Adrenal gland (tissue), 12 donors: ENCODE data around the gene IDH1. TPM values are rescaled to one million over a fixed set of nuclear protein-coding genes. Genes with fewer than 3 reads are reported as not detected.

Source experiments
- DNase-seq, 7 donors: peaks; one replicate each; pipeline ENCODE4 v3.0.0-alpha.2; 2019 to 2020
- H3K27ac ChIP-seq, 5 donors: fragments of 200-600 bp; sonication (generic) in 4 of 5; 1 replicate in 3 of 5; 2 replicates in 2 of 5; pipeline versions ENCODE4 v1.5.1 to v1.8.0; 2016 to 2020; ENCODE audit warnings: mild to moderate bottlenecking in 1 of 5
- H3K27me3 ChIP-seq: fragments of 200-600 bp; 2 replicates; pipeline ENCODE4 v1.8.0; 2021
- H3K36me3 ChIP-seq, 2 donors: fragments of 200-600 bp; replicated peaks in 1 of 2; 1 replicate in 1 of 2; 2 replicates in 1 of 2; pipeline versions ENCODE4 v1.5.1 to v1.8.0; 2018 to 2022
- H3K4me1 ChIP-seq, 2 donors: fragments of 200-600 bp; replicated peaks in 1 of 2; 1 replicate in 1 of 2; 2 replicates in 1 of 2; pipeline versions ENCODE4 v1.5.1 to v1.8.0; 2018 to 2021
- H3K4me3 ChIP-seq, 4 donors: fragments of 200-600 bp; sonication (generic) in 3 of 4; one replicate each; pipeline ENCODE4 v1.5.1; 2016 to 2018
- H3K9me3 ChIP-seq, 3 donors: fragments of 200-600 bp; sonication (generic) in 1 of 3; replicated peaks in 1 of 3; 1 replicate in 2 of 3; 2 replicates in 1 of 3; pipeline versions ENCODE4 v1.5.1 to v1.8.0; 2016 to 2021
- POLR2A ChIP-seq, 2 donors: fragments of 450-650 bp; IDR thresholded peaks; one replicate each; pipeline ENCODE4 v1.6.1; 2017; ENCODE audit warnings: antibody characterized with exemption in 2 of 2, mild to moderate bottlenecking in 2 of 2, moderate library complexity in 1 of 2
- WGBS, 4 donors: extraction: QIAGEN DNeasy Blood & Tissue Kit in 2 of 4; methylation state at CpG; one replicate each; pipeline versions ENCODE4 v1.1.5 to v1.1.7; 2013 to 2017; 5-methylcytosine and 5-hydroxymethylcytosine counted together
- intact Hi-C, 2 donors: fragments of 100-400 bp; cut with DNase I; formaldehyde crosslinking; loops; one replicate each; pipeline versions ENCODE4 v1.14.1 to v1.15.0; 2022 to 2023
- polyA plus RNA-seq, 3 donors: library from polyadenylated mRNA; stranded (reverse); fragments of 200-250 nt in 2 of 3; fragments of 350-450 nt in 1 of 3; fragmentation: Illumina TruSeq in 1 of 3; extraction: RNeasy Lipid Tissue Mini Kit (QIAGEN cat#74804) in 1 of 3; gene quantifications; one replicate each; pipeline ENCODE4 v1.2.3, GENCODE V29; 2013 to 2014
- total RNA-seq, 9 donors: library from RNA; depleted of rRNA in 4 of 9; stranded (reverse); fragments of >200 nt in 4 of 9; fragments of 120-200 nt in 1 of 9; fragmentation: NEBNext Ultra II Directional in 1 of 9; extraction: Animal tissue kit (Norgen Biotek cat#: 25700) in 1 of 9; gene quantifications; one replicate each; pipeline versions ENCODE4 v1.1.0 to v1.2.4, GENCODE V29; 2013 to 2023
- TF ChIP-seq, protein P1 (sequence below), 6 experiments: fragments of 450-650 bp in 4 of 6; fragments of 200-600 bp in 2 of 6; sonication (generic) in 1 of 6; IDR thresholded peaks; 1 replicate in 5 of 6; 2 replicates in 1 of 6; pipeline versions ENCODE4 v1.5.1 to v1.8.0; 2016 to 2021; ENCODE audit warnings: antibody characterized with exemption in 6 of 6, mild to moderate bottlenecking in 2 of 6, moderate library complexity in 1 of 6
- donor health status: healthy with polysubstance abuse.
- donor health status: Bipolar disorder and iron deficiency.
- donor health status: DM: yes; HTN: yes; CAD: no.
- donor health status: DM: no; HTN: no; CAD: no.
- donor health status: DM: no; HTN: no; CAD: no.
- donor health status: DM: yes; HTN: yes; CAD: no.

IDH1 gene
- total and polyA plus RNA-seq, 12 donors, result 82.8 to 937 (median 488) TPM

DNA sequence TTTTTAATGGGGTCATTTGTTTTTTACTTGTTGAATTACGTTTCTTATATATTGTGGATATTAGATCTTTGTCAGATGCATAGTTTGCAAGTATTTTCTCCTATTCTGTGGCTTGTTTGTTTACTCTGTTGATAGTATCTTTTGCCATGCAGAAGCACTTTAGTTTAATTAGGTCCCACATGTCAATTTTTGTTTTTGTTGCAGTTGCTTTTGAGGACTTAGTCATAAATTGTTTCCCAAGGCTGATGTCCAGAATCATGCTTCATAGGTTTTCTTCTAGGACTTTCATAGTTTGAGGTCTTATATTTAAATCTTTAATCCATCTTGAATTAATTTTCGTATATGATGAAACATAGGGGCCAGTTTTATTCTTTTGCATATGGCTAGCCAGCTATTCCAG is 24.4 kb upstream of the IDH1 start:
- TF ChIP-seq, protein P1, sequence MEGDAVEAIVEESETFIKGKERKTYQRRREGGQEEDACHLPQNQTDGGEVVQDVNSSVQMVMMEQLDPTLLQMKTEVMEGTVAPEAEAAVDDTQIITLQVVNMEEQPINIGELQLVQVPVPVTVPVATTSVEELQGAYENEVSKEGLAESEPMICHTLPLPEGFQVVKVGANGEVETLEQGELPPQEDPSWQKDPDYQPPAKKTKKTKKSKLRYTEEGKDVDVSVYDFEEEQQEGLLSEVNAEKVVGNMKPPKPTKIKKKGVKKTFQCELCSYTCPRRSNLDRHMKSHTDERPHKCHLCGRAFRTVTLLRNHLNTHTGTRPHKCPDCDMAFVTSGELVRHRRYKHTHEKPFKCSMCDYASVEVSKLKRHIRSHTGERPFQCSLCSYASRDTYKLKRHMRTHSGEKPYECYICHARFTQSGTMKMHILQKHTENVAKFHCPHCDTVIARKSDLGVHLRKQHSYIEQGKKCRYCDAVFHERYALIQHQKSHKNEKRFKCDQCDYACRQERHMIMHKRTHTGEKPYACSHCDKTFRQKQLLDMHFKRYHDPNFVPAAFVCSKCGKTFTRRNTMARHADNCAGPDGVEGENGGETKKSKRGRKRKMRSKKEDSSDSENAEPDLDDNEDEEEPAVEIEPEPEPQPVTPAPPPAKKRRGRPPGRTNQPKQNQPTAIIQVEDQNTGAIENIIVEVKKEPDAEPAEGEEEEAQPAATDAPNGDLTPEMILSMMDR (IDR thresholded peaks at IDR 0.05), result no peak
- TF ChIP-seq POLR2A (IDR thresholded peaks at IDR 0.05), result no peak
- intact Hi-C loops, result no loop called here
- Histone ChIP-seq H3K4me3 (no peak overlapping the region), H3K27ac (no peak overlapping the region), H3K4me1 (peaks cover 0 to 14% of the 10 kb centered on the region in 2 donors), H3K36me3 (peaks cover 0 to 41% of the 10 kb centered on the region in 2 donors), H3K27me3 (no peaks in the 10 kb centered on the region), H3K9me3 (no peaks in the 10 kb centered on the region)
- no peak for DNase-seq
- WGBS, 4 donors, result 93 to 98% (median 96%) methylated on average over 2 of the region's 2 CpGs

DNA sequence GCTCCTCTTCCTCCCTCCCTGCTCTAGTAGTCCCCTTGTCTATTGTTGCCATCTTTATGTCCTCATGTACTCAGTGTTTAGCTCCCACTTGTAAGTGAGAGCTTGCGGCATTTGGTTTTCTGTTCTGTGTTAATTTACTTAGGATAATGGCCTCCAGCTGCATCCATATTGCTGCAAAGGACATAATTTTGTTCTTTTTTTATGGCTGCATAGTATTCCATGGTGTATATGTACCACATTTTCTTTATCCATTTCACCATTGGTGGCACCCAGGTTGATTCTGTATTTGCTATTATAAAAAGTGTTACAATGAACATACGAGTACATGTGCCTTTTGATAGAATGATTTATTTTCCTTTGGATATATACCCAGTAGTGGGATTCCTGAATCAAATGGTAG is 23.7 kb upstream of the IDH1 start:
- peaks cover 0 to 48% of the 10 kb centered on the region in 2 donors for H3K36me3 ChIP-seq
- no peak for TF ChIP-seq POLR2A (IDR thresholded peaks at IDR 0.05)
- TF ChIP-seq, protein P1 (IDR thresholded peaks at IDR 0.05), result no peak

DNA sequence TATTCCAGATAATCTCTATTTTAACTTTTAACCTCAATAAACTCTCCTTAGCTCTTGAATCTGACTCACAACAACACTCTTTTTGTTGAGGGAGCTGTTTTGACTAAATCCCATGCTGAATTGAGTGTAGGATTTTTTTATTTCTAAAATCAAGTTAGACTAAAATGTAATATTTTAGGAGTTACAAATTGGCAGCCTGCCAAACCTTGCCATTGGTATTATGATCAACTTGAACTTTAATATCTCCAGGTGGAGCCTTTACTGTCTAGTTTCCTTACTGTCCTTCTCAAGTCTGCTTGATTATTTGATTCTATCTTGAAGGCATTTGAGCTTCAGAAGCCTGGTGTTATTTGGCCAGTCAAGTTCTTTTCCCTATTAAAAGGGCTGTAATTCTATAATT is 19.9 kb upstream of the IDH1 start:
- intact Hi-C loops, result no loop called here
- H3K4me1 ChIP-seq, result no peaks in the 10 kb centered on the region
- no peak for DNase-seq
- H3K27me3 ChIP-seq, result no peaks in the 10 kb centered on the region
- peaks cover 0 to 53% of the 10 kb centered on the region in 2 donors for H3K36me3 ChIP-seq
- TF ChIP-seq POLR2A (IDR thresholded peaks at IDR 0.05), result no peak
- TF ChIP-seq, protein P1 (IDR thresholded peaks at IDR 0.05), result no peak
- H3K9me3 ChIP-seq, result no peaks in the 10 kb centered on the region
- H3K4me3 ChIP-seq, result no peak overlapping the region
- H3K27ac ChIP-seq, result no peak overlapping the region

More for the DNA sequence above, 23.7 kb upstream of the IDH1 start:
- 96 to 100% (median 98%) methylated on average over 2 of the region's 2 CpGs for WGBS, 4 donors
- intact Hi-C loops, result no loop called here
- Histone ChIP-seq H3K4me3 (no peak overlapping the region), H3K27ac (no peak overlapping the region), H3K9me3 (no peaks in the 10 kb centered on the region), H3K27me3 (no peaks in the 10 kb centered on the region), H3K4me1 (peaks cover 0 to 14% of the 10 kb centered on the region in 2 donors)
- no peak for DNase-seq

DNA sequence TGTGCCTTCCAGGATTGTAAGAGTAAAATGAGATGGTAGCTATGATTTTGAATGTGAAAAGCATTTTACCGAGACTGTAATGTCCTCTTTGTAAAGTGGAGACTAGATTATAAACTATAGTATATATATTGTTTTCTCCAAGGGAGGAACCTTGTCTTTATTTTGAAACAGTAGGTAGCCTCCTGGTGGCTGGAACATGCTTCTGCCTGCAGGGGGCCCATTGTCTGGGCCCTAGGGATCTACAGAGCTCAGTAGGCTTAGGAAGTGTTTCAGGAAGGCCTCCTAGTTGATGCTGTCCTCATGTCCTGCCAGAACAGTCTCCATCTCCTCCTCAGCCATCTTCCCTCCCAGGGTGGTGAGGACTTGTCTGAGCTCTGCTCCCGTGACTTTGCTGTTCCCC is 14.2 kb upstream of the IDH1 start:
- intact Hi-C loops, result no loop called here
- Histone ChIP-seq H3K27ac (no peak overlapping the region), H3K4me3 (no peak overlapping the region), H3K4me1 (peaks cover 21 to 38% of the 10 kb centered on the region in 2 donors), H3K9me3 (no peaks in the 10 kb centered on the region), H3K36me3 (peaks cover 0 to 23% of the 10 kb centered on the region in 2 donors), H3K27me3 (no peaks in the 10 kb centered on the region)
- 93 to 100% (median 95%) methylated on average over 1 to 2 of the region's 2 CpGs for WGBS, 4 donors
- DNase-seq, result no peak
- TF ChIP-seq POLR2A (IDR thresholded peaks at IDR 0.05), result no peak
- TF ChIP-seq, protein P1 (IDR thresholded peaks at IDR 0.05), result no peak
